Tibial nerve (tissue), 4 donors: ENCODE results near the gene SEC61G. TPM values are rescaled to one million over a fixed set of nuclear protein-coding genes. Genes with fewer than 3 reads are reported as not detected.

Experiments
- DNase-seq, 2 donors: peaks; one replicate each; pipeline ENCODE4 v3.0.0-alpha.2; 2019; ENCODE audit warnings: low spot score in 2 of 2
- H3K27ac ChIP-seq, 4 donors: fragments of 200-600 bp; sonication (generic) in 3 of 4; one replicate each; pipeline ENCODE4 v1.5.1; 2017 to 2019; ENCODE audit warnings: mild to moderate bottlenecking in 1 of 4
- H3K27me3 ChIP-seq, 2 donors: fragments of 200-600 bp; sonication (generic) in 1 of 2; one replicate each; pipeline versions ENCODE4 v1.5.1 to v1.6.0; 2017 to 2019
- H3K36me3 ChIP-seq, 3 donors: fragments of 200-600 bp; sonication (generic); one replicate each; pipeline ENCODE4 v1.5.1; 2018 to 2019
- H3K4me1 ChIP-seq, 4 donors: fragments of 200-600 bp; sonication (generic) in 3 of 4; one replicate each; pipeline ENCODE4 v1.5.1; 2017 to 2019
- H3K4me3 ChIP-seq, 4 donors: fragments of 200-600 bp; sonication (generic) in 3 of 4; one replicate each; pipeline ENCODE4 v1.5.1; 2017 to 2019; ENCODE audit warnings: mild to moderate bottlenecking in 1 of 4, moderate library complexity in 1 of 4
- H3K9me3 ChIP-seq, 4 donors: fragments of 200-600 bp; sonication (generic) in 3 of 4; one replicate each; pipeline ENCODE4 v1.5.1; 2017 to 2019
- EP300 ChIP-seq, 2 donors: sonication (generic); formaldehyde crosslinking; IDR thresholded peaks; one replicate each; pipeline ENCODE4 v1.6.1; 2017; ENCODE audit warnings: antibody characterized with exemption in 2 of 2, mild to moderate bottlenecking in 1 of 2
- POLR2A ChIP-seq, 2 donors: fragments of 450-650 bp; IDR thresholded peaks; one replicate each; pipeline ENCODE4 v1.6.1; 2017; ENCODE audit warnings: antibody characterized with exemption in 2 of 2, mild to moderate bottlenecking in 2 of 2, moderate library complexity in 2 of 2
- WGBS, 2 donors: methylation state at CpG; one replicate each; pipeline ENCODE4 v1.1.5; 2018; 5-methylcytosine and 5-hydroxymethylcytosine counted together
- total RNA-seq, 4 donors: library from RNA; depleted of rRNA; stranded (reverse); fragments of >200 nt; gene quantifications; one replicate each; pipeline ENCODE4 v1.1.0, GENCODE V29; 2016
- TF ChIP-seq, protein P1 (sequence below), 5 experiments: fragments of 200-600 bp in 3 of 5; fragments of 450-650 bp in 2 of 5; sonication (generic) in 3 of 5; IDR thresholded peaks; one replicate each; pipeline ENCODE4 v1.5.1; 2016 to 2019; ENCODE audit warnings: antibody characterized with exemption in 5 of 5, mild to moderate bottlenecking in 3 of 5, moderate library complexity in 2 of 5

Gene SEC61G
- total RNA-seq, 4 donors from 2014 or later, result 61.4 to 181 (median 137) TPM

DNA sequence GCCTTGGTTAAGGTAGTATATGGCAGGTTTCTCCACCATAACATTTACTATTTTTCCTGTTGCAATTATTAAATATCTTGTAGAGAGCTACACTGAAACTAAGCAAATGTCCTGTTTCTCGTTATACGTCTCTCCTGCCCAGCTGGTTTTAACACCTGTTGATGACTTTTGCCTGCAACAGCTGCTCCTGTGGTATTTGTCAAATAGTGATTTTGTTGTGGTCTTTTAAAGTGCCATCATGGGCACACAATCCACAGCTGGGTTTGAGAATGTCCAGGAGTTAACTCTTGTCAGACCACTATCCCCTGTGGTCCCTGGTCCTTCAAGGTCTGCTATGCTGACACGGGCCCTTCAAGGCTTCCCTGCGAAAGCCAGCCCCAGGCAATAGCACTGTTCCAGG is 24.9 kb upstream of the SEC61G start:
- no peak for DNase-seq
- WGBS, 2 donors, result 90 to 91% methylated on average over 4 of the region's 4 CpGs
- no peak overlapping the region for H3K4me3 ChIP-seq
- no peaks in the 10 kb centered on the region for H3K27me3 ChIP-seq
- no peaks in the 10 kb centered on the region for H3K36me3 ChIP-seq
- no peaks in the 10 kb centered on the region for H3K9me3 ChIP-seq
- TF ChIP-seq, protein P1, sequence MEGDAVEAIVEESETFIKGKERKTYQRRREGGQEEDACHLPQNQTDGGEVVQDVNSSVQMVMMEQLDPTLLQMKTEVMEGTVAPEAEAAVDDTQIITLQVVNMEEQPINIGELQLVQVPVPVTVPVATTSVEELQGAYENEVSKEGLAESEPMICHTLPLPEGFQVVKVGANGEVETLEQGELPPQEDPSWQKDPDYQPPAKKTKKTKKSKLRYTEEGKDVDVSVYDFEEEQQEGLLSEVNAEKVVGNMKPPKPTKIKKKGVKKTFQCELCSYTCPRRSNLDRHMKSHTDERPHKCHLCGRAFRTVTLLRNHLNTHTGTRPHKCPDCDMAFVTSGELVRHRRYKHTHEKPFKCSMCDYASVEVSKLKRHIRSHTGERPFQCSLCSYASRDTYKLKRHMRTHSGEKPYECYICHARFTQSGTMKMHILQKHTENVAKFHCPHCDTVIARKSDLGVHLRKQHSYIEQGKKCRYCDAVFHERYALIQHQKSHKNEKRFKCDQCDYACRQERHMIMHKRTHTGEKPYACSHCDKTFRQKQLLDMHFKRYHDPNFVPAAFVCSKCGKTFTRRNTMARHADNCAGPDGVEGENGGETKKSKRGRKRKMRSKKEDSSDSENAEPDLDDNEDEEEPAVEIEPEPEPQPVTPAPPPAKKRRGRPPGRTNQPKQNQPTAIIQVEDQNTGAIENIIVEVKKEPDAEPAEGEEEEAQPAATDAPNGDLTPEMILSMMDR (IDR thresholded peaks at IDR 0.05), result no peak
- TF ChIP-seq EP300 (IDR thresholded peaks at IDR 0.05) (no peak), POLR2A (IDR thresholded peaks at IDR 0.05) (no peak)
- peaks cover 0 to 7% (median 0%) of the 10 kb centered on the region in 4 donors for H3K4me1 ChIP-seq
- no peak overlapping the region for H3K27ac ChIP-seq

DNA sequence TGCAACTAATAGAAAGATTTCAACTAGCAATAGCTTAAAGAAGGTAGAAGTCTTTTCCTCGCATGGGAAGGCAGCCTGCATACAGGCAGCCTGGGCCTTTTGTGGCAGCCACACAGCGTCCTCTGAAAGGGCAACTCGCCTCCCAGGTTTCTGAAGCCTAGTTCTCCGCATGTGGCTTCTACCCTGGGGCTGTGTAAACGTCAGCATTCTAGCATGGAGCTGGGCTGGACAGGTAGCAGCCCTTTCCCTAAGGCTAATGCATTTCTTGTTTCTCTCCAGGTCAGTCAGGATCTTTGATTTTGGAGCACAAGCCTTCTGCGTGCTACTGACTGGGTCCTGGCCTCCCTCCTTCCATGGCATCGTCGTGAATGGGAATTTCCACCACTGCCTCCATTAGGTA is 23.8 kb upstream of the SEC61G start:
- WGBS, 2 donors, result 78 to 82% methylated on average over 8 of the region's 8 CpGs
- TF ChIP-seq, protein P1 (IDR thresholded peaks at IDR 0.05), result no peak
- TF ChIP-seq EP300 (IDR thresholded peaks at IDR 0.05), result no peak
- TF ChIP-seq POLR2A (IDR thresholded peaks at IDR 0.05), result no peak
- Histone ChIP-seq H3K9me3 (no peaks in the 10 kb centered on the region), H3K4me1 (no peaks in the 10 kb centered on the region), H3K27ac (no peak overlapping the region), H3K27me3 (no peaks in the 10 kb centered on the region), H3K4me3 (no peak overlapping the region), H3K36me3 (no peaks in the 10 kb centered on the region)
- no peak for DNase-seq

DNA sequence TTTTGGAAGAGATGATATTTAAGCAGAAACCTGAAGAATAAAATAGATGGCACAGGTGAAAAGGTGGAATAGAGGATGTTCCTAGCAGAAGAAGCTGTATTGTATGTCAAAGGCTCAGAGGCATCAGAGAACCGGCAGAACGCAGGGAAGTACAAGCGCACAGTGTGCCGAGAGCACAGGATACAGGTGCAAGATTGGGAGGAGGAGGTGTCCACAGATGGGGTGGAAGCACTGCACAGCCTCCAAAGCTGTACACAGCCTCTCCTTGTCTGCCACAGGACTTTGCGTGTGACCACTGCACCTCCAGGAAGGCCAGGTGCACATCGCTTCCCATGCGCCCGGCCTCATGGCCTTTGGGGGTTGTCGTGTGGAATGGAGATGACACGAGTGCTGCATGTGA is 23.3 kb upstream of the SEC61G start:
- Histone ChIP-seq H3K27ac (no peak overlapping the region), H3K36me3 (no peaks in the 10 kb centered on the region), H3K27me3 (no peaks in the 10 kb centered on the region), H3K4me1 (no peaks in the 10 kb centered on the region), H3K9me3 (no peaks in the 10 kb centered on the region), H3K4me3 (no peak overlapping the region)
- TF ChIP-seq, protein P1 (IDR thresholded peaks at IDR 0.05), result no peak
- TF ChIP-seq POLR2A (IDR thresholded peaks at IDR 0.05) (no peak), EP300 (IDR thresholded peaks at IDR 0.05) (no peak)
- 90 to 91% methylated on average over 10 of the region's 10 CpGs for WGBS, 2 donors
- no peak for DNase-seq

DNA sequence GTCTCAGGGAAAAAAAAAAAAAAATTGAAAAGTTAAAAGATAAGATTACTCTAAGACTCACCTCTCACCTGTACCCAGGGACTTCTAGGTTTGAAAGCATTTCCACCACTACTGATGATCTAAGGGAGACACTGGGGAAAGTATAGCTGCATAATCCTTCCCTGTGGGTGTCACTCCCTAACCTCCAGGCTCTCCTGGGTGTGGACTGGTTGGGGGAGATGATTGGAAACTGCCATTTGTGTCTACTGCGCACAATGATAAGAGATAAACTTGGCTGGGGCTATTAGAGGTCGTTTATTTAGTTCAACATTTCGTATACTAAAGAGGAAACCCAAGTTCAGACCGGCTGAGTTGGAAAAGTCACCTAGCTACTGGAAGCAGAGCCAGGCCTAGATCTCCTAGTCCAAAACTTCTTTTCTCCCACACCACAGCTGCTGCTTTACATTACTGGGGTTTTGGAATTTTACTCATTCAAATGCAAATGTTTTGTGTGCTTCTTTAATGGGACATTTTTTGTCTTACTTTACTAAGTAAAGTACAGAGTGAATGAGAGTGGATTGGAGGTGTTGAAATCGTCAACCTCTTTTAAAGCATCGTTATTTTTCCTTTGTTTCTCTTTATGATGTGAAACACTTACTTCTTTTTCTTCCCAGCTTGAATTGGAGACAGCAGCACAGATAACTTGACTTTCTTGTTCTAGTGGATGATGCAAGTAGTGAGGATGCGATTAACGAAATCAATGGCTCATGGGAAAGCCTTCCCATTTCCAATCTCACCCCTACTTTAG is 22.3 kb upstream of the SEC61G start:
- no peaks in the 10 kb centered on the region for H3K4me1 ChIP-seq
- H3K27ac ChIP-seq, result no peak overlapping the region
- DNase-seq, result no peak
- no peaks in the 10 kb centered on the region for H3K36me3 ChIP-seq
- TF ChIP-seq POLR2A (IDR thresholded peaks at IDR 0.05) (no peak), EP300 (IDR thresholded peaks at IDR 0.05) (no peak)
- TF ChIP-seq, protein P1 (IDR thresholded peaks at IDR 0.05), result no peak
- WGBS, 2 donors, result 65 to 70% methylated on average over 8 of the region's 8 CpGs
- H3K4me3 ChIP-seq, result no peak overlapping the region
- no peaks in the 10 kb centered on the region for H3K9me3 ChIP-seq
- H3K27me3 ChIP-seq, result no peaks in the 10 kb centered on the region

DNA sequence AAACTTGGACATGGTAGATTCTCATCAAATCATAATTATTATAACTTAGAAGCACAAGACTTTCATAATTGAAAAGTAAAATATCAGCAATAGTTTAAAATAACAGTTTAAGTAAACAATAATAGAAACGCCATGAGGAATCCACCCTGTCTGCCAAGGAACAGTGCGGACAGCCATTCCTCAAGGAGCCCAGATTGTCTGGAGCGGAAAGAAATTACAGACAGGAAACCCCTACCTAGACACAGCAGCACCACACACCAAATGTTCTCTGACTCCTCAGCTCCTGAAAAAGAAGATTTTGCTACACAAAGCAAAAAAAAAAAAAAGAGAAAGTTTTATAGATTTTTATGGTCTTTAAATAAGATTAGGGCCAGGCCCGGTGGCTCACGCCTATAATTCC is 21.5 kb upstream of the SEC61G start:
- no peak overlapping the region for H3K27ac ChIP-seq
- H3K36me3 ChIP-seq, result no peaks in the 10 kb centered on the region
- no peak for DNase-seq
- WGBS, 2 donors, result 68 to 82% methylated on average over 5 of the region's 5 CpGs
- no peak for TF ChIP-seq EP300 (IDR thresholded peaks at IDR 0.05)
- no peak for TF ChIP-seq POLR2A (IDR thresholded peaks at IDR 0.05)
- TF ChIP-seq, protein P1 (IDR thresholded peaks at IDR 0.05), result no peak
- H3K27me3 ChIP-seq, result no peaks in the 10 kb centered on the region
- no peaks in the 10 kb centered on the region for H3K4me1 ChIP-seq
- H3K9me3 ChIP-seq, result no peaks in the 10 kb centered on the region
- no peak overlapping the region for H3K4me3 ChIP-seq
